ENCODE measurements around the gene VPS8.

GRCh38 chr3:184895350-184895749, 83.4 kb downstream of the VPS8 start:
- TF ChIP-seq CTCF (IDR thresholded peaks at IDR 0.05) (no peak), POLR2A (IDR thresholded peaks at IDR 0.05) (no peak)

All from body of pancreas (tissue), 4 donors.